Mucosa of descending colon (tissue), 3 donors: ENCODE data around the gene ZNF584. TPM values are rescaled to one million over a fixed set of nuclear protein-coding genes. Genes with fewer than 3 reads are reported as not detected.

ENCODE experiments used
- ATAC-seq: fragments of 200-7000 bp; cut with Tn5 transposase; one replicate; pipeline ENCODE4 v1.9.1; 2020; ENCODE audit warnings: mild to moderate bottlenecking, moderate library complexity
- DNase-seq, 3 donors: peaks; one replicate each; pipeline ENCODE4 v3.0.0-alpha.2; 2020
- H3K36me3 ChIP-seq: fragments of 200-600 bp; one replicate; pipeline ENCODE4 v1.8.0; 2021; ENCODE audit warnings: low read depth, mild to moderate bottlenecking
- H3K4me1 ChIP-seq: fragments of 200-600 bp; one replicate; pipeline ENCODE4 v1.8.0; 2021; ENCODE audit warnings: low read depth, mild to moderate bottlenecking
- H3K4me3 ChIP-seq: fragments of 200-600 bp; one replicate; pipeline ENCODE4 v1.8.0; 2021; ENCODE audit warnings: mild to moderate bottlenecking
- H3K9me3 ChIP-seq: fragments of 200-600 bp; one replicate; pipeline ENCODE4 v1.8.0; 2021; ENCODE audit warnings: mild to moderate bottlenecking
- CTCF ChIP-seq: fragments of 200-600 bp; IDR thresholded peaks from one replicate; pipeline ENCODE4 v1.8.0; 2022; ENCODE audit warnings: antibody characterized with exemption, mild to moderate bottlenecking
- intact Hi-C, 2 donors: fragments of 100-400 bp; cut with DNase I in 1 of 2; cut with micrococcal nuclease in 1 of 2; formaldehyde crosslinking; loops; one replicate each; pipeline versions ENCODE4 v1.11.0 to v1.11.1; 2022; cut with DNase I, micrococcal nuclease
- long read RNA-seq, 2 donors: library from polyadenylated mRNA; unstranded; transcript quantifications; one replicate each; pipeline ENCODE4 v2.0.0, GENCODE V29; 2019 to 2021
- total RNA-seq, 3 donors: library from RNA; stranded (reverse); fragmentation: NEBNext Ultra II Directional in 2 of 3; extraction: Animal tissue kit (Norgen Biotek cat#: 25700) in 2 of 3; gene quantifications; one replicate each; pipeline versions ENCODE4 v1.2.1 to v1.2.4, GENCODE V29; 2021 to 2023
- donor health status: DM: no; HTN: no; CAD: no; lungs with moderate emphysema.
- donor health status: DM: no; HTN: no; CAD: no.
- donor health status: DM: no; HTN: yes; CAD: no.

Gene ZNF584
- 10 to 100 TPM in 1 of 3 donors, 1 to 10 TPM in 2; 5.4 to 15.0 (median 6.9) TPM for total RNA-seq
- long read RNA-seq, donor 1, partial matches to known transcripts: 0 of 19 reads
- long read RNA-seq, donor 1, other reads (novel, unspliced or antisense): 14 of 19 reads
- long read RNA-seq, donor 2, partial matches to known transcripts: 0 of 3 reads
- long read RNA-seq, donor 2, other reads (novel, unspliced or antisense): 3 of 3 reads

- Histone ChIP-seq H3K9me3 (no peaks in the 10 kb centered on the region), H3K36me3 (no peaks in the 10 kb centered on the region), H3K4me1 (peaks cover 15% of the 10 kb centered on the region), H3K4me3 (peak within 1 kb of the TSS; percentile 59)
- peak; percentile 98 for ATAC-seq
- intact Hi-C loops: no loop called here
- peak; percentile 94 to 95 (median 95) for DNase-seq
- TF ChIP-seq CTCF: no peak
Measured at GRCh38 chr19:58408152-58409009, at the start of gene ZNF584. ZNF584 (plus strand) TSS chr19:58408649; CDS start chr19:58409148, 499 bp downstream.

DNA sequence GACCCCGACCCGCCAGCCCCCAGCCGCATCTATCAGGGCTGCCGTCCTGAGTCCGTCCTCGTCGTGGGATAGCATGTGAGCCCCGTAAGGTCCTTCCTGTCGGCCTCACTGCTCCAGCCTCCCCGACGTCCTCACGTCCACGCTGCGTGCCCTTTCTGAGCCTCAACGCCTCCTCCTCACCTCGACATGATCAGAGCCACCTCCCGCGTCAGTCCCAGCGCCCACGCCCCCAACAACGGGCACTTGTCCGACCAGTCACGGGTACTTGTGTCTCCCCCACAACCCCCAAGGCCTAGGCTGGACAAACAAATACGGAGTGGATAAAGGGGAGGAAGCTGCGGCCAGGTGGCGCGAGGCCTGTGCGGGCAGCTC lies 46.6 kb upstream of the ZNF584 start:
- intact Hi-C loops: no loop called here
- DNase-seq (peak in 2 of 3 donors; percentile 69 to 76), ATAC-seq (peak; percentile 32)
- H3K4me3 ChIP-seq: peak overlapping the region; percentile 54
- no peaks in the 10 kb centered on the region for H3K4me1 ChIP-seq
- H3K36me3 ChIP-seq: no peaks in the 10 kb centered on the region
- H3K9me3 ChIP-seq: no peaks in the 10 kb centered on the region
- TF ChIP-seq CTCF: no peak

DNA sequence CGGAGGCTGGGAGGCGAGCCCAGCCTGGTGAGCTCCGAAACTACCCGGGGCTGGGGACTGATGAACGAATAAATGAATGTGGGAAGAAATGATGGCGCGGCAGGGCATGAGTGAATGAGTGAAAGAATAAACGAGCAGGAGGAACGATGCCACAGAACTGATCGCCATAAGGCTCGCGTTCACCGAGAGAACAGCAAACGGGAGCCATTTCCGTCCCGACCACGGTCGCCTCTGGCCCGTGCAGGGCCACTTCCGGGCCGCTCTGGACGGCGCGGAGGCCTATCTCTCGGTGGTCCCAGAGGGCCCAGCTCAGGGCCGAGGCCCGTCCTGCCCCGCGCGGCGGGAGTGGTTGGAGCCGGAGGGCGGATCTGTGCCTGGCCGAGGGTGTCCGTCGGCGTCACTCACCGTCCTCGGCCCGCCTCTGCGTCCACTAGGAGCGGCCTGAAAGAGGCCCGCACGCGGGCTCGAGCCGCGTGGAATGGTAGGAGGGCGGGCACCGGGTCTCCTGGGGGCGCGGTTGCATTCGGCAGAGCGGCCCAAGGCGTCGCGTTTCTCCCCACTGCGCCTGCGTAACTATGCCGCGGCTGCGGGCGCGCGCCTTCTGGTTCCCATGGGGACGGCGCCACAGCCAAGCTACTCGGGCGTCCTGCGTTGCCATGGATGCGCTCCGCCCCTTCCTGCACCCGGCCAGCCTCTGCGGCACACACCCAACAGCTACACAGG lies 46.0 kb upstream of the ZNF584 start, which contains the start of gene ZNF497:
TSS of gene ZNF497 (minus strand) at position 480 of the 723 bp plus-strand sequence. CDS start 5,116 bp downstream, outside the sequence.
- peak; percentile 95 for ATAC-seq
- intact Hi-C loops: no loop called here

GRCh38 chr19:58364146-58364545 lies 44.3 kb upstream of the ZNF584 start:
- ATAC-seq: no peak
- Histone ChIP-seq H3K4me1 (no peaks in the 10 kb centered on the region), H3K9me3 (no peaks in the 10 kb centered on the region), H3K4me3 (no peak overlapping the region), H3K36me3 (no peaks in the 10 kb centered on the region)
- no peak for DNase-seq
- no peak for TF ChIP-seq CTCF
- intact Hi-C loops: no loop called here

More for the DNA sequence above, 46.0 kb upstream of the ZNF584 start, which contains the start of gene ZNF497:
- Histone ChIP-seq H3K36me3 (no peaks in the 10 kb centered on the region), H3K9me3 (no peaks in the 10 kb centered on the region), H3K4me3 (peak within 1 kb of the TSS; percentile 54), H3K4me1 (no peaks in the 10 kb centered on the region)
- DNase-seq: peak; percentile 98 to 99 (median 98)
- TF ChIP-seq CTCF: no peak

DNA sequence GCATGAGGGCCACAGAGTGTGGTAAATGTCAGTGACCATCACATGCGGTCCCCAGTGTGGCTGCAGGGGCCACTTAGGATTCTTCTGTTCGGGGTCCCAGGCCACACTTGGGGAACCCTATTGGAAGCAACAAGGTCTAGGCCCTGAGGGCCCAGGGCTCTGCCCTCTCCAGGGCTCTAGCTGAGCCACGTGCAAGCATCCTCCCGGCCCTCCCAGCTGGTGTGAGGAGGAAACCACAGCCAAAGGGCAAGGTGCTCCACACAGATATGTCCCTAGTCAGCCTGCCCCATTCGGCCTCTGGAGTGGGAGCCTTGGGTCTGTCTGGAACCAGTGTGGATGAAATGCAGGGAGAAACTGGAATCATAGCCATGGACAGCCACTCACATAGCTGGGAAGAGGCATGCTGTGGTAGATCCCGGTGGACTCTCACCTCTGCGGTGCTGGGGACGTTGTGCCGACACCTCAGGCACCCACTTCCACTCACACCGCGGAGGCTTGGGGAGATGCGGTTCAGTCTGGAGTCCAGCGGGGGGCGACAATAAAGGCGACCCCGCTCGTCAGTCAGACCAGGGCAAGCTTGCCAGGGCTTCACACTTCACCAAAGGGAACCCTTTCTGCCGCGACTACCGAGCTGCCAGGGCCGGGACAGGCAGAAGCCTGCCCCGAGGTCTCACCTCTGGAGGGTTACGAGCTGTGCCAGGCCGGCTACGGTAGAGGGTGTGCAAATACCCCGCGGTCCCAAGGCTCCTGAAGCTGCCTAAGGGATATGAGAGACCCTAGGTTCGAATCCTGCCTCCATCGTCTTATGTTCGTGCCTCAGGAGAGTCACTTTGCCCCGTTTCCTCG lies 41.6 kb upstream of the ZNF584 start:
- DNase-seq: no peak
- no peak for TF ChIP-seq CTCF
- ATAC-seq: no peak
- no peaks in the 10 kb centered on the region for H3K4me1 ChIP-seq
- H3K36me3 ChIP-seq: no peaks in the 10 kb centered on the region
- H3K9me3 ChIP-seq: no peaks in the 10 kb centered on the region
- intact Hi-C loops: no loop called here
- no peak overlapping the region for H3K4me3 ChIP-seq
